ENCODE measurements around the gene CACFD1. TPM values are rescaled to one million over a fixed set of nuclear protein-coding genes. Genes with fewer than 3 reads are reported as not detected.

The CACFD1 gene
- total and polyA plus RNA-seq, 2 of the 4 experiments (the other 2 are of a cell fraction) = 2.0 to 6.6 TPM

GRCh38 chr9:133460405-133461175 lies 812 bp downstream of the CACFD1 start:
- ATAC-seq (ENCODE audit: low read depth) (peak; percentile 31), DNase-seq (no peak)
- peak overlapping the region; percentile 77 for H3K4ac ChIP-seq (ENCODE audit: low read depth, low read length)
- peak overlapping the region; percentile 28 for H4K5ac ChIP-seq (ENCODE audit: low read depth, low read length)
- 0 out of 2 replicates have a peak, but pooled peaks cover 4% of the 10 kb centered on the region for H3K9me1 ChIP-seq (ENCODE audit: insufficient read depth, low read length)
- peak overlapping the region; percentile 22; the same call in 1 of the 2 replicates for H3K18ac ChIP-seq (ENCODE audit: low read depth, low read length)
- H4K91ac ChIP-seq (ENCODE audit: insufficient read depth, low read depth, low read length) = peak overlapping the region; percentile 70
- ChIA-PET POLR2A (ENCODE audit: unreplicated experiment) (no interaction called here), CTCF (no interaction called here)
- H2AK9ac ChIP-seq (replicated peaks; ENCODE audit: low read depth, low read length, poor library complexity) = peak overlapping the region; percentile 95
- no peaks in the 10 kb centered on the region for H3K9me3 ChIP-seq (ENCODE audit: control insufficient read depth, insufficient read depth, low read length)
- H2BK120ac ChIP-seq (ENCODE audit: low read depth, low read length) = no peak overlapping the region
- H3K79me1 ChIP-seq (ENCODE audit: low read depth in 1 of 2, low read length in 2 of 2) = peaks cover 0 to 6% of the 10 kb centered on the region in 2 experiments; a peak in 3 of 4 replicates
- dilution Hi-C loops (cut with HindIII; ENCODE audit: low sequenced_read_pairs, unreplicated experiment) = no loop called here
- H4K8ac ChIP-seq (ENCODE audit: low read depth in 2 of 2, low read length in 2 of 2) = peak overlapping the region; percentile 57 to 94; a peak in 3 of 4 replicates
- no peak overlapping the region for H3K56ac ChIP-seq (ENCODE audit: extremely low read depth, insufficient read depth, low read length)
- TF ChIP-seq BHLHE40 (IDR thresholded peaks at IDR 0.05; ENCODE audit: low read depth, low read length) (peak; percentile 59; the same call in 1 of the 2 replicates), CTCF (conservative IDR thresholded peaks at IDR 0.05; ENCODE audit: low read depth, low read length) (no peak)
- TF ChIP-seq, protein P1, sequence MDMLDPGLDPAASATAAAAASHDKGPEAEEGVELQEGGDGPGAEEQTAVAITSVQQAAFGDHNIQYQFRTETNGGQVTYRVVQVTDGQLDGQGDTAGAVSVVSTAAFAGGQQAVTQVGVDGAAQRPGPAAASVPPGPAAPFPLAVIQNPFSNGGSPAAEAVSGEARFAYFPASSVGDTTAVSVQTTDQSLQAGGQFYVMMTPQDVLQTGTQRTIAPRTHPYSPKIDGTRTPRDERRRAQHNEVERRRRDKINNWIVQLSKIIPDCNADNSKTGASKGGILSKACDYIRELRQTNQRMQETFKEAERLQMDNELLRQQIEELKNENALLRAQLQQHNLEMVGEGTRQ (IDR thresholded peaks at IDR 0.05; ENCODE audit: low read depth, low read length) = peak; percentile 61; the same call in 1 of the 2 replicates
- WGBS, 2 experiments (ENCODE audit: extremely low coverage in 2 of 2, insufficient read length in 1 of 2) = 15% methylated on average over 4 of the region's 30 CpGs; no CpG with 5 or more reads in 1 of the 2 experiments
- peak overlapping the region; percentile 100 for H2AFZ ChIP-seq (replicated peaks; ENCODE audit: low read length, poor library complexity)
- peak overlapping the region; percentile 87; the same call in 1 of the 2 replicates for H3K23ac ChIP-seq (ENCODE audit: low read depth, low read length)
- no TSS peak for BruUV-seq (replicated peaks)
- H2BK20ac ChIP-seq (ENCODE audit: low read depth, low read length) = no peak overlapping the region
- peaks cover 5% of the 10 kb centered on the region for H3K36me3 ChIP-seq (ENCODE audit: control insufficient read depth, insufficient read depth, low read length)
- H3K27ac ChIP-seq (ENCODE audit: insufficient read depth, low read length) = no peak overlapping the region; the same call in 1 of the 2 replicates
- H2BK5ac ChIP-seq (ENCODE audit: low read depth, low read length, poor library complexity, severe bottlenecking) = no peak overlapping the region
- H4K20me1 ChIP-seq (ENCODE audit: insufficient read depth, low read length) = no peaks in the 10 kb centered on the region
- in situ Hi-C loops (cut with MboI; ENCODE audit: low sequenced_read_pairs) = no loop called here
- H3K9ac ChIP-seq (ENCODE audit: low read depth, low read length) = peak overlapping the region; percentile 34
- no peaks in the 10 kb centered on the region for H3K27me3 ChIP-seq (ENCODE audit: control insufficient read depth, insufficient read depth, low read length)
- H3K4me3 ChIP-seq (ENCODE audit: insufficient read depth, low read depth, low read length) = peak overlapping the region; percentile 73
- peaks cover 7% of the 10 kb centered on the region; the same call in 1 of the 2 replicates for H3K4me1 ChIP-seq (ENCODE audit: control insufficient read depth, insufficient read depth, low read length)
- peak overlapping the region; percentile 9; the same call in 2 of the 3 replicates for H2BK15ac ChIP-seq (ENCODE audit: low read depth, low read length)
- H3K14ac ChIP-seq (replicated peaks; ENCODE audit: low read depth, low read length) = peak overlapping the region; percentile 54; the same call in 1 of the 2 replicates
- peak overlapping the region; percentile 91 for H2AK5ac ChIP-seq (ENCODE audit: low read depth, low read length)
- intact Hi-C loops (cut with micrococcal nuclease) = no loop called here
- H3K4me2 ChIP-seq (ENCODE audit: low read depth, low read length) = peak overlapping the region; percentile 81

All from IMR-90 (cell line).